Karpas-422 (cell line): Measurements from ENCODE around the gene MDM1. TPM values are rescaled to one million over a fixed set of nuclear protein-coding genes. Genes with fewer than 3 reads are reported as not detected.

ENCODE experiments used
- DNase-seq: peaks from one replicate; pipeline ENCODE4 v3.0.0-alpha.2; 2015
- H2AFZ ChIP-seq: fragments of 200-600 bp; sonication (generic); 2 replicates; pipeline ENCODE4 v1.6.1; 2014; ENCODE audit warnings: antibody characterized with exemption, low read length, mixed read lengths
- H3K27ac ChIP-seq: fragments of 200-600 bp; sonication (generic); 2 replicates; pipeline ENCODE4 v1.5.1; 2014; ENCODE audit warnings: mild to moderate bottlenecking, low read length, moderate library complexity
- H3K27me3 ChIP-seq: fragments of 200-600 bp; sonication (generic); 2 replicates; pipeline ENCODE4 v1.6.1; 2014; ENCODE audit warnings: low read length, mixed read lengths
- H3K36me3 ChIP-seq: fragments of 200-600 bp; sonication (generic); 2 replicates; pipeline ENCODE4 v1.6.1; 2014; ENCODE audit warnings: low read length, mixed read lengths; ENCODE audit not compliant: insufficient read depth
- H3K4me1 ChIP-seq: fragments of 200-600 bp; sonication (generic); 2 replicates; pipeline ENCODE4 v1.6.1; 2014; ENCODE audit warnings: mild to moderate bottlenecking, low read length, mixed read lengths
- H3K4me2 ChIP-seq: fragments of 200-600 bp; sonication (generic); 2 replicates; pipeline ENCODE4 v1.6.1; 2014; ENCODE audit warnings: low read length, low read depth, mild to moderate bottlenecking; ENCODE audit not compliant: poor library complexity, severe bottlenecking
- H3K4me3 ChIP-seq: fragments of 200-600 bp; sonication (generic); 2 replicates; pipeline ENCODE4 v1.5.1; 2014; ENCODE audit warnings: mild to moderate bottlenecking, antibody characterized with exemption, low read length, mixed read lengths
- H3K79me2 ChIP-seq: fragments of 200-600 bp; sonication (generic); 2 replicates; pipeline ENCODE4 v1.6.1; 2014; ENCODE audit warnings: mild to moderate bottlenecking, low read length, mixed read lengths
- H3K9ac ChIP-seq: fragments of 200-600 bp; sonication (generic); 2 replicates; pipeline ENCODE4 v1.6.0; 2014; ENCODE audit warnings: low read length
- H3K9me2 ChIP-seq: fragments of 200-600 bp; sonication (generic), shearing (Covaris generic); replicated peaks from 2 replicates; pipeline ENCODE4 v1.6.0; 2014; ENCODE audit warnings: mild to moderate bottlenecking, low read length, moderate library complexity; ENCODE audit not compliant: insufficient read depth
- H3K9me3 ChIP-seq: fragments of 300-700, 200-600 bp; sonication (generic); 2 replicates; pipeline ENCODE4 v1.6.1; 2014; ENCODE audit warnings: low read length, mixed read lengths
- H4K20me1 ChIP-seq: fragments of 200-600 bp; sonication (generic); 2 replicates; pipeline ENCODE4 v1.6.1; 2014; ENCODE audit warnings: mild to moderate bottlenecking, antibody characterized with exemption, low read length, low read depth; ENCODE audit not compliant: insufficient read depth
- total RNA-seq: library from RNA; depleted of rRNA; stranded (reverse); fragments of >200 nt; shearing (Covaris generic); gene quantifications from 2 replicates; pipeline ENCODE4 v1.2.3, GENCODE V29; 2014; ENCODE audit warnings: low replicate concordance

The MDM1 gene
- total RNA-seq, 1 experiment from 2014 or later = 40.2 TPM

DNA sequence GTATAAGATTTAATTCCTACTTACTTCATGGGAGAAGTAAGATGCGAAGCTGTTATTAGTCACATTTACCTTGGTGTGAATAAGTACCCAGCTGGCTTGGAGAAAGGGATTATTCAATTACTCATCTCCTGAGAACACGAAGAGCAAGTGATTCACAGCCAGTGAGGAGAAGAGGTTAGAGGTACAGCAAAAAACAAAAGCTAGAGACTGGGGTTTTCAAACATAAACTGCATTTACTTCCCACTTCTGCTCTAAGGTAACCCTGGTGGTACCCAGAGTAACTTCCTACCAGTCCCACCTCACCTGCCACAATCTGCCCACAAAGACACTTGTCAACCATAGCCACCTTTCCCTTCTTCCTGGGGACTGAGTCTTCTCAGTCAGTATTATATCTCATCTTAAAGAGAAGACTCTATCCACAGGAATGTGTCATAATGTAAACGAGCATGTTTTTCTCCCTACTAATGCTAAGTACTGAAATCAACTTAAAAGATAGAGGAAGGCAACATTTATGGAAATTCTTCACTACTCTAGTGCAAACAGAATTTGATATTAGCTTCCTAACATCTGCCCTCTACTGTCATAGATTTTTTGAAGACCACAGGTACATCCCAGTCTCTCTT is 72.7 kb downstream of the MDM1 start:
- no peaks in the 10 kb centered on the region for H3K36me3 ChIP-seq
- no peaks in the 10 kb centered on the region for H3K9me2 ChIP-seq
- DNase-seq = no peak

DNA sequence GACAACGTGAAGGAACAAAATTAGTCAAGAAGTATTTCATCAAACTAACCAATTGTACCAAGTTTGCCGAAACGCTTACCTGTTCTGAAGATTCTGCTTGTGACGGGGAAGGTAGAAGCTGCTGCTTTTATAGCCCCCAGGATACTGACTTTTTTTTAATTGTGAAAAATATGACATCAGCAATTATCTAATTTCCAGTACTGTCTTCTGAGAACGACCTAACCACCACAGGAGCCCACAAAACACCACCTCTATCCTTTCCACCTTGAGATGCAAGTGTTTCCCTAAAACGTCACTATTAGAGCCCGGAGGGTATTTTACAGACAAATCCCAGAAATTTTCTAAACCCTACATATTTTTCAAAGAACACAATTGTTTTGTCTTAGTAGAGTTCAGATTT is 78.7 kb downstream of the MDM1 start, which contains the start of gene IL22:
Gene IL22, minus strand, starts transcription at position 101 of the 400 bp plus-strand sequence. CDS start 156 bp downstream, outside the sequence.
- Histone ChIP-seq H4K20me1 (no peaks in the 10 kb centered on the region), H3K4me2 (no peak within 1 kb of the TSS), H3K27me3 (no peaks in the 10 kb centered on the region), H3K79me2 (no peaks in the 10 kb centered on the region), H3K4me3 (no peak within 1 kb of the TSS), H3K9ac (no peak within 1 kb of the TSS), H3K27ac (no peak within 1 kb of the TSS), H3K4me1 (no peaks in the 10 kb centered on the region), H3K9me2 (no peaks in the 10 kb centered on the region), H2AFZ (no peak within 1 kb of the TSS), H3K36me3 (no peaks in the 10 kb centered on the region), H3K9me3 (no peaks in the 10 kb centered on the region)
- no peak for DNase-seq

More for the DNA sequence above, 72.7 kb downstream of the MDM1 start:
- H3K4me1 ChIP-seq = no peaks in the 10 kb centered on the region
- H3K79me2 ChIP-seq = no peaks in the 10 kb centered on the region
- no peak overlapping the region for H3K4me3 ChIP-seq
- H3K27me3 ChIP-seq = no peaks in the 10 kb centered on the region
- no peak overlapping the region for H2AFZ ChIP-seq
- no peak overlapping the region for H3K4me2 ChIP-seq
- no peaks in the 10 kb centered on the region for H3K9me3 ChIP-seq
- H4K20me1 ChIP-seq = no peaks in the 10 kb centered on the region
- H3K9ac ChIP-seq = no peak overlapping the region
- no peak overlapping the region for H3K27ac ChIP-seq

DNA sequence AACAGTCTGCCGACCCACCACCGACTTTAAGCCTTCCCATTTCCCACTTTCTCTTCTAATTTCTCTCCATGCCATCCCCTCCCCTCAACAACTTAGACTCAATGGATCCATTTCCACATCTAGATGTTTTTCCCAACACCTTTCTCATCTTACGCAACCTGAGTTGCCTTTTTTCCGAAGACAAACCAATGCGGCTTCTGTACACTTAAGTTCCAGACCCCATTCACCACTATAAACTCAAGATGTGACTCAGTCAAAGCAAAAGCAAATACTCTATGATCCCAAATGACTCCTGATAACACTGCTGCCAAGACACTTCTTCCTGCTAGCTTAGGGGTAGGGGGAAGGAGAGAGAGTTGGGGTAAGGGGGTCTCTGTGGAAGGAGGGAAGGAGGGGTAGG is 80.1 kb downstream of the MDM1 start:
- Histone ChIP-seq H3K36me3 (no peaks in the 10 kb centered on the region), H3K9me2 (no peaks in the 10 kb centered on the region), H3K9ac (no peak overlapping the region), H3K27me3 (no peaks in the 10 kb centered on the region), H3K27ac (no peak overlapping the region), H3K4me3 (no peak overlapping the region), H3K79me2 (no peaks in the 10 kb centered on the region), H3K9me3 (no peaks in the 10 kb centered on the region), H3K4me1 (no peaks in the 10 kb centered on the region), H2AFZ (no peak overlapping the region), H4K20me1 (no peaks in the 10 kb centered on the region), H3K4me2 (no peak overlapping the region)
- DNase-seq = no peak

DNA sequence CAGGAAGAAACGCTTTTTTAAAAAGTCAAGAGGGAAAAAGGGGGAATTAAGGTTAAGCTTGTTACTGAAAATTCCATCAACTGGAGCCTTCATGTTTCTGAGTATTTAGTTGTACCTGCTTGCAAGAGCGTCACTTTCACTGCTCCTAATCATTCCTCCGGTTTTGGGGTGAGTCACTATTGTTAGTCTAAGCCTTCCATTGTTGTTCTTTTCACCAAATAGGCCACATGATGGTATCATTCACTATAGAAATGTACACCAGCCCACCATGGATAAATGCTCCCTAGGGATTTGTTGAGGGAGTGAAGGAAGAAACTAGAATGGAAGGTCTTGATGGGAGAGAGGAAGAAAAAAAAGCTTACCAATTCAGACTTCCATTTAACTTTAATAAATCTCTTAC is 81.7 kb downstream of the MDM1 start:
- H3K4me2 ChIP-seq = no peak overlapping the region

DNA sequence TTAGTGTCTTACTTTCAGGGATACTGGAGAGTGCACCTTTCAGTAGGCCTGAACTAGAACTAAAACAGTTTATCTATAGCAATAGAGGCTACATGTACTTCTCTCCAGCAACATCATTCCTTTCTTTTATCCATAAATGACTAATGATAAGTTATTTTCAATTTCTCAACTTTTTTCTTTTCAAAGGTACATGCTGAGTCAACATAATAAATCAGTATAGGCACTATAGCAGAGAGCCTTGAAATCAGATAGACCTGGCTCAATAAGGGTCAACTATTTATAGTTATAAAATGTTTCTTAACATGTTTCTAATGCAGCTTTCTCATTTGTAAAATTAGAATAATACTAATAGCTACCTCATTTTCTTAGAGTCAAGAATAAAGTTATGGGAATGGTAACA is 84.4 kb downstream of the MDM1 start:
- H3K4me1 ChIP-seq = no peaks in the 10 kb centered on the region
- H4K20me1 ChIP-seq = no peaks in the 10 kb centered on the region
- DNase-seq = no peak
- H3K9me2 ChIP-seq = no peaks in the 10 kb centered on the region
- H3K27ac ChIP-seq = no peak overlapping the region
- no peak overlapping the region for H3K4me2 ChIP-seq
- no peaks in the 10 kb centered on the region for H3K79me2 ChIP-seq
- H3K9ac ChIP-seq = no peak overlapping the region
- no peaks in the 10 kb centered on the region for H3K9me3 ChIP-seq
- no peaks in the 10 kb centered on the region for H3K36me3 ChIP-seq
- no peak overlapping the region for H2AFZ ChIP-seq
- no peak overlapping the region for H3K4me3 ChIP-seq
- H3K27me3 ChIP-seq = no peaks in the 10 kb centered on the region

More for the DNA sequence above, 81.7 kb downstream of the MDM1 start:
- no peaks in the 10 kb centered on the region for H4K20me1 ChIP-seq
- no peak for DNase-seq
- H3K27me3 ChIP-seq = no peaks in the 10 kb centered on the region
- no peaks in the 10 kb centered on the region for H3K4me1 ChIP-seq
- H2AFZ ChIP-seq = no peak overlapping the region
- H3K36me3 ChIP-seq = no peaks in the 10 kb centered on the region
- H3K79me2 ChIP-seq = no peaks in the 10 kb centered on the region
- H3K27ac ChIP-seq = no peak overlapping the region
- no peaks in the 10 kb centered on the region for H3K9me2 ChIP-seq
- H3K9ac ChIP-seq = no peak overlapping the region
- H3K4me3 ChIP-seq = no peak overlapping the region
- H3K9me3 ChIP-seq = no peaks in the 10 kb centered on the region

DNA sequence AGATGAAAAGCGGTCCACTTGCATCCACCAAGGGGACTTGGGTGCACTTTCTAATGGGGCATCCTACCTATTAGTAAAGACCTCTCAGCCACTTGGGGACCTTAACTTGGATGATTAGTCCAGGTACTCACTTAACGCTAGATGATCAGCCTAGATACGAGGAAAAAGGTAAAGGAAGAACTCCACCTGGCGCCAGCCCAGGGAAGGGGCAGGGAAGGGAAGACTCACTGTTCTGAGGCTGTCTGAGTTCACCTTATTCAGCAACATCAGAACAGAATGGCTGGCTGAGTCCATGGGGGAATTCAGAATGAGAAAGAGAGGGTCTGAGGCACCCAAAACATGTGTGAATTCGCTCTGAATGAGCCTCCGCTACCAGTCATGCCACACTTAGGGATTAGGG is 85.8 kb downstream of the MDM1 start:
- no peak overlapping the region for H3K27ac ChIP-seq
- H3K9me3 ChIP-seq = no peaks in the 10 kb centered on the region
- H3K27me3 ChIP-seq = no peaks in the 10 kb centered on the region
- H3K4me1 ChIP-seq = no peaks in the 10 kb centered on the region
- H2AFZ ChIP-seq = no peak overlapping the region
- no peaks in the 10 kb centered on the region for H3K36me3 ChIP-seq
- no peaks in the 10 kb centered on the region for H3K79me2 ChIP-seq
- H3K4me3 ChIP-seq = no peak overlapping the region
- H3K4me2 ChIP-seq = no peak overlapping the region
- H3K9ac ChIP-seq = no peak overlapping the region
- H3K9me2 ChIP-seq = no peaks in the 10 kb centered on the region
- H4K20me1 ChIP-seq = no peaks in the 10 kb centered on the region
- DNase-seq = no peak

DNA sequence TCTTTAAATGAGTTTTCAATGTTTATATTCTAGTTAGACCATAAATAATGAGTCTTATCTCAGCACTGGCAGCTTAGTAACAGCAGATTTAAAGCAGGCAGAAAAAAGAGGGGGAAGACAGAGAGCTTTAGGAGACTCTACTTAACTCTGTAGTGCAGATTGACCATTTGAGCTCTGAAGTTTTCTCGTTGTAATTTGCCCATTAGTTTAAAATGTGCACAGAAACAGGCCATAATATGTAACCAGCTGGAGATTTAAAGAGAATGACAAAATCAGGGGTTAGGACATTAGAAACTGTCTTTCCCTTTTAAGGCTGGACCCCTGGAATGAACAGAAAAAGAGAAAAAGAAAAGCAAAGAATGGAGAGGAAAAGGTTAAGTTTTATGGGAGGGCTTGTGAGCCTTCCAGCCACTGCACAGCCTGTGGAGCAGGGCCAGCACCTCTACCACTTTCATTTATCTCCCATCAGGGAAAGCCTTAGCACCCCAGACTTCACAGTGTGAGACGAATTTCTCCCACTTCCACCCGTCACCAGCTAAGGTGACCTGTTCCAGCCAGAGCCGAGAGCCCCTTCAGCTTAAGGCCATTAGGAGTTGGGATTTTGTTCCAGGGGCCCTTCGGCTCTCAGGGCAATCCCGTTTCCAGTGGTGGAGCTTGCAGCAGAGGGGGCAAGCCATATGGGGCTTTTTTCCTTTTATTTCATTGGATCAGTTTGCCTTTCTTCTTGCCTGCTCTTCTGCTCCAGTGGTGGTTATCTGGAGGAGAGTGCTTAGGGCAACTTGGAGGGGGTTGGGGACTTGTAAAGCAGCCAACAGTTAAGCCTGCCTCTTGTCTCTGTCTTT is 86.8 kb downstream of the MDM1 start:
- Histone ChIP-seq H3K9me2 (no peaks in the 10 kb centered on the region), H3K9ac (no peak overlapping the region), H3K27ac (no peak overlapping the region), H3K4me1 (no peaks in the 10 kb centered on the region), H3K36me3 (no peaks in the 10 kb centered on the region), H4K20me1 (no peaks in the 10 kb centered on the region), H3K9me3 (no peaks in the 10 kb centered on the region), H2AFZ (no peak overlapping the region), H3K27me3 (no peaks in the 10 kb centered on the region), H3K79me2 (no peaks in the 10 kb centered on the region), H3K4me2 (no peak overlapping the region), H3K4me3 (no peak overlapping the region)
- no peak for DNase-seq
